ENCODE results near the gene WFDC1.

Gene WFDC1

DNA sequence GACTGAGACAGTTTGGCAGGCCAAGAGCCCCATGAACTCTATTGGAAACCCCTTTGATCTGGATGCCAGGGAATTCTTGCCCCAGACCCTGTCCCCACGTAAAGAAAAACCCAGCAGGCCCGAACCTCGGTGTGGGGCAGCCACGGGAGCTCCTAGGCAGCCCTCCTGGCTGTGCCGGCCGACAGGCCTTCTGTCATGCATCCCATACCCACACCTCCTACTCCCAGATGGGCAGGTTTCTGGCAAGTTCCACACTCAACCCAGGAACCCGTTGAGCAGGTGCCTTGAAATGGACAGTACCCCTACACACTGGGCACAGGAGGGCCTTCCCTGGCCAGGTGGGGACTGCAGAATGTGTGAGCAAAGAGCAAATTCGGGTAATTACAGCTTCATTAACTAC is 50.1 kb downstream of the WFDC1 start:
- in situ Hi-C loops (cut with HindIII; ENCODE audit: low pct_ligation_motif_present, low sequenced_read_pairs): no loop called here
- Histone ChIP-seq H3K4me3 (ENCODE audit: low read depth, low read length) (no peak overlapping the region), H3K27ac (no peak overlapping the region), H3K27me3 (replicated peaks) (peaks cover 2% of the 10 kb centered on the region), H3K36me3 (replicated peaks) (no peaks in the 10 kb centered on the region)
- TF ChIP-seq, protein P1, sequence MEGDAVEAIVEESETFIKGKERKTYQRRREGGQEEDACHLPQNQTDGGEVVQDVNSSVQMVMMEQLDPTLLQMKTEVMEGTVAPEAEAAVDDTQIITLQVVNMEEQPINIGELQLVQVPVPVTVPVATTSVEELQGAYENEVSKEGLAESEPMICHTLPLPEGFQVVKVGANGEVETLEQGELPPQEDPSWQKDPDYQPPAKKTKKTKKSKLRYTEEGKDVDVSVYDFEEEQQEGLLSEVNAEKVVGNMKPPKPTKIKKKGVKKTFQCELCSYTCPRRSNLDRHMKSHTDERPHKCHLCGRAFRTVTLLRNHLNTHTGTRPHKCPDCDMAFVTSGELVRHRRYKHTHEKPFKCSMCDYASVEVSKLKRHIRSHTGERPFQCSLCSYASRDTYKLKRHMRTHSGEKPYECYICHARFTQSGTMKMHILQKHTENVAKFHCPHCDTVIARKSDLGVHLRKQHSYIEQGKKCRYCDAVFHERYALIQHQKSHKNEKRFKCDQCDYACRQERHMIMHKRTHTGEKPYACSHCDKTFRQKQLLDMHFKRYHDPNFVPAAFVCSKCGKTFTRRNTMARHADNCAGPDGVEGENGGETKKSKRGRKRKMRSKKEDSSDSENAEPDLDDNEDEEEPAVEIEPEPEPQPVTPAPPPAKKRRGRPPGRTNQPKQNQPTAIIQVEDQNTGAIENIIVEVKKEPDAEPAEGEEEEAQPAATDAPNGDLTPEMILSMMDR (IDR thresholded peaks at IDR 0.05; ENCODE audit: low read depth, low read length, missing control alignments): no peak
- DNase-seq: no peak

GRCh38 chr16:84347161-84347560 is 52.5 kb downstream of the WFDC1 start:
- DNase-seq: no peak
- TF ChIP-seq, protein P1 (IDR thresholded peaks at IDR 0.05; ENCODE audit: low read depth, low read length, missing control alignments): no peak
- Histone ChIP-seq H3K27me3 (replicated peaks) (peaks cover 5% of the 10 kb centered on the region), H3K36me3 (replicated peaks) (no peaks in the 10 kb centered on the region), H3K27ac (no peak overlapping the region), H3K4me3 (ENCODE audit: low read depth, low read length) (no peak overlapping the region)
- in situ Hi-C loops (cut with HindIII; ENCODE audit: low pct_ligation_motif_present, low sequenced_read_pairs): no loop called here

GRCh38 chr16:84348386-84348888 is 53.8 kb downstream of the WFDC1 start:
- Histone ChIP-seq H3K4me3 (ENCODE audit: low read depth, low read length) (no peak overlapping the region), H3K36me3 (replicated peaks) (no peaks in the 10 kb centered on the region), H3K27ac (no peak overlapping the region), H3K27me3 (replicated peaks) (peaks cover 5% of the 10 kb centered on the region)
- in situ Hi-C loops (cut with HindIII; ENCODE audit: low pct_ligation_motif_present, low sequenced_read_pairs): no loop called here
- TF ChIP-seq, protein P1 (IDR thresholded peaks at IDR 0.05; ENCODE audit: low read depth, low read length, missing control alignments): no peak
- no peak for DNase-seq

DNA sequence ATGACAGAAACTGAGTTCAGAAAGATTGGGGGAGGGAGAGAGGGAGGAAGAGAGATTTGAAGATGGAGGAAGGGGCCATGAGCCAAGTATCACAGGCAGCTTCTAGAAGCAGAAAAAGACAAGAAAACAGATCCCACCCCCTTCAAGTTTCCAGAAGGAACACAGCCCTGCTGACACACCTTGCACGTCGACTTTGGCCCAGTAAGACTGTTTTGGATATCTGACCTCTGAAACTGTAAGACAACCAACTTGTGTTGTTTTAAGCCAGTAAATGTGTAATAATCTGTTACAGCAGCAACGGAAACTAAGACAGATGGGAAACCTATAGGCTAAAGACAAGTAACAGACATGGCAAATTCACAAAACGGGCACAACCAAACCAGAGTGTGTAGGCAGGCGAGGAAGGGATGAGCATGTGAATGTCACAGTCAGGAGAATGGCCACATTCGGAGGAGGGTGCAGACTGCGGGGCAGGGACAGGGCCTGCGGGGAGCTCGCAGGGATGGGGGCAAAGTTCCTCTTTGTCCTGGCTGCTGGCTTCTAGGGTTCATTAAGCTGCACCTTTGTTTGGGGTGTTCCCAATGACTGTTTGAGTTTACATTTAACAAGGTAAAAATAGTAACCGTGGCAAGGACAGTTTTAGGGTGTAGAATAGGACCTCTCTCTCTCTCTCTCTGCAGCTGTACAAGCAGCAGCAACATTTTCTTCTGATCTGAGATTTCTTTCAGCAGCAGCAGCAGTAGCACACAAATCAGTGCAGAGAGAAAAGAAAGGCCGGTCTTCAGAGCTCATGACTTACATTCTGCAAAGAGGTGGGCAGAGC is 55.4 kb downstream of the WFDC1 start:
- H3K4me3 ChIP-seq (ENCODE audit: low read depth, low read length): no peak overlapping the region
- TF ChIP-seq, protein P1 (IDR thresholded peaks at IDR 0.05; ENCODE audit: low read depth, low read length, missing control alignments): no peak
- in situ Hi-C loops (cut with HindIII; ENCODE audit: low pct_ligation_motif_present, low sequenced_read_pairs): no loop called here
- H3K36me3 ChIP-seq (replicated peaks): no peaks in the 10 kb centered on the region
- H3K27me3 ChIP-seq (replicated peaks): peaks cover 5% of the 10 kb centered on the region
- H3K27ac ChIP-seq: no peak overlapping the region
- no peak for DNase-seq

DNA sequence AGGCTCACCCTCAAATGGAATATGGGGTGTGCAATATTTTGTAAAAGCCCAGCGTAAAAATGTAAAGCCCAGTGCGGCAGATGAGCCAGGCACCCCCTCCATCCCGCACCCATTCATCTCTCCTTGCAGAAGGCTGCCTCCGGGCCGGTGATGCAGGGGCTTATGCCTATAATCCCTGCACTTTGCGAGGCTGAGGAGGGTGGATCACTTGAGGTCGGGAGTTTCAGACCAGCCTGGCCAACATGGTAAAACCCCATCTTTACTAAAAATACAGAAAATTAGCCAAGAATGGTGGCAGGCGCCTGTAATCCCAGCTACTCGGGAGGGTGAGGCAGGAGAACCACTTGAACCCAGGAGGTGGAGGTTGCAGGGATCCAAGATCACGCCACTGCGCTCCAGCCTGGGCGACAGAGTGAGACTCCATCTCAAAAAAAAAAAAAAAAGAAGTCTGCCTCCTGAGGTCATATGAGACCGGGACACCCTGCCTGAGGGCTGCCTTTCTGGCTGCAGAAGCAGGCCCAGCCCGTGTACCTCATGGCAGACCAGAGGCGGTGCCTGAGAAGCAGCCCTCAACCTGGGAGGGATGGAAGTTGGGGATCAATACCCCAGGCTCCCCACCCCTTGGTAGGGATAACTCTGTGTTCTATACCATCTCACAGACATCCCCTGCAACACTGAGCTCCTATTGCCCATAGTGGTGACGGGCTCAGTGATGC is 56.2 kb downstream of the WFDC1 start:
- TF ChIP-seq, protein P1 (IDR thresholded peaks at IDR 0.05; ENCODE audit: low read depth, low read length, missing control alignments): no peak
- DNase-seq: no peak
- Histone ChIP-seq H3K36me3 (replicated peaks) (no peaks in the 10 kb centered on the region), H3K4me3 (ENCODE audit: low read depth, low read length) (no peak overlapping the region), H3K27ac (no peak overlapping the region), H3K27me3 (replicated peaks) (peaks cover 5% of the 10 kb centered on the region)
- in situ Hi-C loops (cut with HindIII; ENCODE audit: low pct_ligation_motif_present, low sequenced_read_pairs): no loop called here

Measured in brain microvascular endothelial cell (primary cell).